Heart left ventricle (tissue), 16 donors: ENCODE measurements around the gene ALK. TPM values are rescaled to one million over a fixed set of nuclear protein-coding genes. Genes with fewer than 3 reads are reported as not detected.

Experiments
- ATAC-seq, 4 donors: fragments of 200-7000 bp; cut with Tn5 transposase; one replicate each; pipeline ENCODE4 v1.9.1; 2020 to 2022; ENCODE audit warnings: moderate library complexity in 4 of 4, mild to moderate bottlenecking in 3 of 4, moderate number of reproducible peaks in 1 of 4
- DNase-seq, 5 donors: peaks; one replicate each; pipeline ENCODE4 v3.0.0-alpha.2; 2020
- H3K27ac ChIP-seq, 12 donors: fragments of 200-600 bp; sonication (generic) in 4 of 12; one replicate each; pipeline versions ENCODE4 v1.5.0 to v1.8.0; 2016 to 2022; ENCODE audit warnings: mild to moderate bottlenecking in 2 of 12
- H3K27me3 ChIP-seq, 9 donors: fragments of 200-600 bp; sonication (generic) in 2 of 9; one replicate each; pipeline versions ENCODE4 v1.5.1 to v1.8.0; 2016 to 2022; ENCODE audit warnings: mild to moderate bottlenecking in 3 of 9
- H3K36me3 ChIP-seq, 9 donors: fragments of 200-600 bp; sonication (generic) in 2 of 9; one replicate each; pipeline versions ENCODE4 v1.5.0 to v1.8.0; 2018 to 2022; ENCODE audit warnings: mild to moderate bottlenecking in 2 of 9
- H3K4me1 ChIP-seq, 12 donors: fragments of 200-600 bp; sonication (generic) in 4 of 12; one replicate each; pipeline versions ENCODE4 v1.5.0 to v1.8.0; 2016 to 2022; ENCODE audit warnings: mild to moderate bottlenecking in 3 of 12
- H3K4me3 ChIP-seq, 12 donors: fragments of 200-600 bp; sonication (generic) in 4 of 12; one replicate each; pipeline versions ENCODE4 v1.5.0 to v1.8.0; 2017 to 2022; ENCODE audit warnings: mild to moderate bottlenecking in 9 of 12, moderate library complexity in 4 of 12
- H3K9me3 ChIP-seq, 12 donors: fragments of 200-600 bp; sonication (generic) in 4 of 12; one replicate each; pipeline versions ENCODE4 v1.5.0 to v1.8.0; 2016 to 2022; ENCODE audit warnings: mild to moderate bottlenecking in 1 of 12
- POLR2A ChIP-seq, 2 donors: fragments of 450-650 bp; IDR thresholded peaks; one replicate each; pipeline ENCODE4 v1.6.1; 2017; ENCODE audit warnings: antibody characterized with exemption in 2 of 2, mild to moderate bottlenecking in 2 of 2, moderate library complexity in 2 of 2
- WGBS, 4 donors: extraction: QIAGEN DNeasy Blood & Tissue Kit in 2 of 4; methylation state at CpG; one replicate each; pipeline versions ENCODE4 v1.1.5 to v1.1.7; 2013 to 2018; 5-methylcytosine and 5-hydroxymethylcytosine counted together
- intact Hi-C, 10 donors: fragments of 100-400 bp; cut with DNase I; formaldehyde crosslinking; loops; one replicate each; pipeline versions ENCODE4 v1.11.1 to v1.14.2; 2022
- polyA plus RNA-seq, 2 donors: library from polyadenylated mRNA; stranded (reverse); fragments of 200-250 nt; gene quantifications; one replicate each; pipeline ENCODE4 v1.2.3, GENCODE V29; 2013
- total RNA-seq, 9 donors: library from RNA; depleted of rRNA in 2 of 9; stranded (reverse); fragments of >200 nt in 2 of 9; fragmentation: NEBNext Ultra II Directional in 3 of 9; extraction: Animal tissue kit (Norgen Biotek cat#: 25700) in 3 of 9; gene quantifications; one replicate each; pipeline versions ENCODE4 v1.1.0 to v1.2.4, GENCODE V29; 2016 to 2023
- TF ChIP-seq, protein P1 (sequence below), 12 donors: fragments of 200-600 bp; sonication (generic) in 4 of 12; IDR thresholded peaks; one replicate each; pipeline versions ENCODE4 v1.5.0 to v1.8.0; 2018 to 2022; ENCODE audit warnings: antibody characterized with exemption in 12 of 12, mild to moderate bottlenecking in 5 of 12
- donor health status: ischemic (EF 13 %, LVEDD 7.1; RV severe dilation, severe dysfunction).
- donor health status: healthy with polysubstance abuse.
- donor health status: DM: no; HTN: yes; CAD: no.
- donor health status: DM: no; HTN: no; CAD: no.
- donor health status: ischemic (EF 25% LVEDD 6.9; RV normal size, moderate dysfunction).
- donor health status: ischemic (EF 25% LVEDD 5.7; RV mildly dilated, moderate dysfunction).
- donor health status: healthy.
- donor health status: DM: yes; HTN: yes; CAD: no.
- donor health status: ischemic (EF 35%, LVEDD 5.7; RV mildly dilated, moderate dysfunction).
- donor health status: nonischemic (EF 11% LVEDD 7.7; RV severe dilation, severe dysfunction).
- donor health status: DM: yes; HTN: yes; CAD: no.
- donor health status: PGD.
- donor health status: ischemic (EF 29% LVEDD 5.4; RV normal size, mild dysfunction).
- donor health status: nonischemic (EF 23%, LVEDD 6.1; RV moderate dilation, normal function).

Gene ALK
- total and polyA plus RNA-seq, 11 donors = 0.05 to 0.50 (median 0.13) TPM; not detected in 5

DNA sequence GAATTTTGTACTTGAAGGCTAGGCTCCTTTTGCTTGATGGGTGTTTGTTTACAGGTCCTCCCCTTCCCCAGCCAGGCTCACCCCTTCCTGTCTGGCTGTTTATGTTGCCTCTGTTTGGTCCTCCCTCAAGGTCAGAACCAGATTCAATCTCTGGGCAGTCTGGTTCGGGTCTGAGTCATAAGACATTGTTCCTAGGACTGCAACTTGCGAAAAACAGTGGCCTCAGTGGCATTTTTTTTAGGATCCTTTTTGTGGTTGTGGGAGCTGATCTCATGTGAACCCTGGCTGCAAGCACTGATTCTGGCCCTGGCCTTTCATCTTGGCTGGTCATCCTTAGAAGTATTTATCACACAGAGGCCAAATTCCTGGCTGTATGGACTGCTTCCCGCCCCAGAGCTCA lies 435.8 kb downstream of the ALK start:
- no peak for ATAC-seq
- no peak overlapping the region for H3K27ac ChIP-seq
- H3K36me3 ChIP-seq = no peaks in the 10 kb centered on the region
- DNase-seq = no peak
- WGBS, 4 donors = 29 to 72% (median 58%) methylated on average over 3 of the region's 3 CpGs
- H3K4me3 ChIP-seq = no peak overlapping the region
- H3K4me1 ChIP-seq = peaks cover 0 to 3% (median 0%) of the 10 kb centered on the region in 12 donors
- H3K27me3 ChIP-seq = no peaks in the 10 kb centered on the region
- peaks cover 0 to 8% (median 0%) of the 10 kb centered on the region in 12 donors for H3K9me3 ChIP-seq
- intact Hi-C loops = no loop called here
- no peak for TF ChIP-seq POLR2A (IDR thresholded peaks at IDR 0.05)
- TF ChIP-seq, protein P1, sequence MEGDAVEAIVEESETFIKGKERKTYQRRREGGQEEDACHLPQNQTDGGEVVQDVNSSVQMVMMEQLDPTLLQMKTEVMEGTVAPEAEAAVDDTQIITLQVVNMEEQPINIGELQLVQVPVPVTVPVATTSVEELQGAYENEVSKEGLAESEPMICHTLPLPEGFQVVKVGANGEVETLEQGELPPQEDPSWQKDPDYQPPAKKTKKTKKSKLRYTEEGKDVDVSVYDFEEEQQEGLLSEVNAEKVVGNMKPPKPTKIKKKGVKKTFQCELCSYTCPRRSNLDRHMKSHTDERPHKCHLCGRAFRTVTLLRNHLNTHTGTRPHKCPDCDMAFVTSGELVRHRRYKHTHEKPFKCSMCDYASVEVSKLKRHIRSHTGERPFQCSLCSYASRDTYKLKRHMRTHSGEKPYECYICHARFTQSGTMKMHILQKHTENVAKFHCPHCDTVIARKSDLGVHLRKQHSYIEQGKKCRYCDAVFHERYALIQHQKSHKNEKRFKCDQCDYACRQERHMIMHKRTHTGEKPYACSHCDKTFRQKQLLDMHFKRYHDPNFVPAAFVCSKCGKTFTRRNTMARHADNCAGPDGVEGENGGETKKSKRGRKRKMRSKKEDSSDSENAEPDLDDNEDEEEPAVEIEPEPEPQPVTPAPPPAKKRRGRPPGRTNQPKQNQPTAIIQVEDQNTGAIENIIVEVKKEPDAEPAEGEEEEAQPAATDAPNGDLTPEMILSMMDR (IDR thresholded peaks at IDR 0.05) = no peak

DNA sequence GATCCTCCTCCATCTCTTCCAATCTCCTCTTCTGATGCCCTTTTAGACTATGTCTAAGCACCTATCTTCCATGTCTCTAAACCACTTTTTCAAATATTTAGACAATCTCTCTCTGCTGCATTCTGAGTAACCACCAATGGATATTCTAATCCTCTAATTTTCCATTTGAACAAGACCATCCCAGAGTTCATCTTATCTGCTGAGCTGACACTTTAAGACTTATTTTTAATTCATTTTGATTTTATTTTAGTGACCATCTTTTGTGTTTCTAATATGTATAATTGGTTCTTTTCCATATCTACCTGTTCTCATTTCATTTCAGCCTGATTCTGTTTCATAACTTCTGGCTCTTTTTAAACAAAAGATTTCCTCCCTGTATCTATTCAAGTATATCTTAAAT lies 436.3 kb downstream of the ALK start:
- Histone ChIP-seq H3K27me3 (no peaks in the 10 kb centered on the region), H3K27ac (no peak overlapping the region), H3K36me3 (no peaks in the 10 kb centered on the region), H3K9me3 (peaks cover 0 to 8% (median 0%) of the 10 kb centered on the region in 12 donors), H3K4me1 (peaks cover 0 to 3% (median 0%) of the 10 kb centered on the region in 12 donors), H3K4me3 (no peak overlapping the region)
- DNase-seq (no peak), ATAC-seq (no peak)
- TF ChIP-seq, protein P1 (IDR thresholded peaks at IDR 0.05) = no peak
- TF ChIP-seq POLR2A (IDR thresholded peaks at IDR 0.05) = no peak
- intact Hi-C loops = no loop called here

DNA sequence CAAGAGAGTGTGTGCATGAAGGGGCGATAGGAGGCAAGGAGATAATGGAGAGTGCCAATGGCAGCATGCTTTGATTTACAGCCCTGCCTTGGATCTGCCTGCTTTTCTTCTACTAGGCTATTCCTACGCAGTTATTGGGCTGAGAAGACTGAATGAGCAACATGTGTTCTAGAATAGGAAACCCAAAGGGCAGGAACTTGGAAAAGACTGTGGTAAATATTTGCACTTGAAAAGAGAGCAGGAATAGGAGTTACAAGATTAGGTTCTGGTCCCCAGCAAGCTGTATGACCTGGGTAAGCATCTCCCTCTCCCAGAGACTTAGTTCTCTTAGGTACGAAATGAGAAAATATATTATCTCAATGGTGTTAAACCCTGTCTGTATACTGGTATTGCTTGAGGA lies 438.5 kb downstream of the ALK start:
- no peaks in the 10 kb centered on the region for H3K36me3 ChIP-seq
- intact Hi-C loops = no loop called here
- DNase-seq (no peak), ATAC-seq (no peak)
- WGBS, 4 donors = 82 to 90% (median 86%) methylated on average over 3 of the region's 3 CpGs
- H3K27ac ChIP-seq = no peak overlapping the region
- H3K9me3 ChIP-seq = peaks cover 0 to 8% (median 0%) of the 10 kb centered on the region in 12 donors
- H3K4me1 ChIP-seq = no peaks in the 10 kb centered on the region
- no peaks in the 10 kb centered on the region for H3K27me3 ChIP-seq
- no peak overlapping the region for H3K4me3 ChIP-seq
- TF ChIP-seq, protein P1 (IDR thresholded peaks at IDR 0.05) = no peak
- no peak for TF ChIP-seq POLR2A (IDR thresholded peaks at IDR 0.05)

DNA sequence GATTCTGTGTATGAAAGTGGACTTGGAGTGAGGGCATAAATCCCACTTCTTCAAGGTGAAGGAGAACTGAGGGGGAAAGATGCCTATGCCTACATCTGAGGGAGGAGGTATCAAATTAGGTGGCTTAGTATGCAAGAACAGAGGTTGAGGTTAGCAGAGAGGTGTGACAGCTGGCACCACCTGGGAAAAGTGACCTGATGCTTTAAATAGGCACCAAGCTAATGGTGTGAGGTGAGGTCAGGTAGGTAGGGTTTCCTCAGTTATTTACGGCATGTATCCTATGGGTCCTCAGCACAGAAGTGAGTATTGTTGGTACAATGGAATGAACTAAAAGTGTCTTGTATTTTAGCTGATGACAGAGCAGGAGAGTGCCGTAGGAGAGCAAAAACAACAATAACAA lies 439.0 kb downstream of the ALK start:
- intact Hi-C loops = no loop called here
- H3K27ac ChIP-seq = no peak overlapping the region

More for the DNA sequence above, 439.0 kb downstream of the ALK start:
- H3K36me3 ChIP-seq = no peaks in the 10 kb centered on the region
- peaks cover 0 to 8% (median 0%) of the 10 kb centered on the region in 12 donors for H3K9me3 ChIP-seq
- no peaks in the 10 kb centered on the region for H3K27me3 ChIP-seq
- TF ChIP-seq, protein P1 (IDR thresholded peaks at IDR 0.05) = no peak
- no peak for TF ChIP-seq POLR2A (IDR thresholded peaks at IDR 0.05)
- no peaks in the 10 kb centered on the region for H3K4me1 ChIP-seq
- 91 to 94% (median 93%) methylated on average over 2 of the region's 2 CpGs for WGBS, 4 donors
- ATAC-seq (no peak), DNase-seq (no peak)
- no peak overlapping the region for H3K4me3 ChIP-seq
